Brain microvascular endothelial cell (primary cell): ENCODE results near the gene PGAM1.
A peak's percentile ranks its signal among the peaks of the same experiment; 100 is the strongest.

ENCODE experiments used
- DNase-seq: peaks from one replicate; pipeline ENCODE4 v3.0.0-alpha.2; 2020
- H3K27ac ChIP-seq: fragments of 250-450 bp; sonication (Bioruptor Pico); 2 replicates; pipeline ENCODE4 v1.5.1; 2020; ENCODE audit warnings: mild to moderate bottlenecking, moderate library complexity
- H3K27me3 ChIP-seq: fragments of 250-450 bp; sonication (Bioruptor Pico); replicated peaks from 2 replicates; pipeline ENCODE4 v1.5.1; 2020; ENCODE audit warnings: mild to moderate bottlenecking
- H3K36me3 ChIP-seq: fragments of 250-450 bp; sonication (Bioruptor Pico); replicated peaks from 2 replicates; pipeline ENCODE4 v1.5.1; 2020; ENCODE audit warnings: mild to moderate bottlenecking
- H3K4me3 ChIP-seq: 2 replicates; pipeline ENCODE4 v1.5.1; 2011; ENCODE audit warnings: low read depth, mild to moderate bottlenecking, control low read depth, low read length, moderate library complexity
- CTCF ChIP-seq: IDR thresholded peaks from 2 replicates; pipeline ENCODE4 v1.5.1; 2011; ENCODE audit warnings: low read depth, mild to moderate bottlenecking, moderate library complexity, low read length, control low read depth, inconsistent platforms; ENCODE audit errors: missing control alignments
- in situ Hi-C: cut with HindIII; loops from 2 replicates; pipeline ENCODE4 v1.10.0; 2017; ENCODE audit warnings: low sequenced_read_pairs, low pct_ligation_motif_present

PGAM1 gene

GRCh38 chr10:97425964-97426775 lies at the start of gene PGAM1:
Gene PGAM1, plus strand, starts transcription at chr10:97426191. Its CDS starts 117 bp downstream, at chr10:97426308.
- H3K27me3 ChIP-seq: no peaks in the 10 kb centered on the region
- peak; percentile 75 for TF ChIP-seq CTCF
- H3K27ac ChIP-seq: peak within 1 kb of the TSS; percentile 59
- peak; percentile 91 for DNase-seq
- H3K4me3 ChIP-seq: peak within 1 kb of the TSS; percentile 92
- H3K36me3 ChIP-seq: peaks cover 21% of the 10 kb centered on the region
- in situ Hi-C loops: no loop called here

- no peak for DNase-seq
- peaks cover 47% of the 10 kb centered on the region for H3K36me3 ChIP-seq
- H3K27me3 ChIP-seq: no peaks in the 10 kb centered on the region
- in situ Hi-C loops: no loop called here
- no peak overlapping the region for H3K27ac ChIP-seq
- H3K4me3 ChIP-seq: no peak overlapping the region
- TF ChIP-seq CTCF: no peak
Observed at GRCh38 chr10:97376413-97376812, 49.6 kb upstream of the PGAM1 start.

- no peak for DNase-seq
- no peak overlapping the region for H3K4me3 ChIP-seq
- in situ Hi-C loops: no loop called here
- no peak overlapping the region for H3K27ac ChIP-seq
- H3K36me3 ChIP-seq: peaks cover 28% of the 10 kb centered on the region
- no peak for TF ChIP-seq CTCF
- no peaks in the 10 kb centered on the region for H3K27me3 ChIP-seq
Observed at GRCh38 chr10:97378933-97379921, 46.8 kb upstream of the PGAM1 start.

- no peaks in the 10 kb centered on the region for H3K27me3 ChIP-seq
- TF ChIP-seq CTCF: no peak
- H3K4me3 ChIP-seq: no peak overlapping the region
- H3K36me3 ChIP-seq: peaks cover 31% of the 10 kb centered on the region
- no peak overlapping the region for H3K27ac ChIP-seq
- in situ Hi-C loops: no loop called here
- no peak for DNase-seq
Observed at GRCh38 chr10:97380516-97380915, 45.5 kb upstream of the PGAM1 start.

GRCh38 chr10:97381626-97382025 lies 44.4 kb upstream of the PGAM1 start:
- in situ Hi-C loops: no loop called here
- TF ChIP-seq CTCF: no peak
- Histone ChIP-seq H3K27ac (no peak overlapping the region), H3K4me3 (no peak overlapping the region), H3K27me3 (no peaks in the 10 kb centered on the region), H3K36me3 (peaks cover 34% of the 10 kb centered on the region)
- no peak for DNase-seq
